ENCODE data around the gene AATK. TPM values are rescaled to one million over a fixed set of nuclear protein-coding genes. Genes with fewer than 3 reads are reported as not detected.

The AATK gene
- polyA plus RNA-seq, 1 of the 3 experiments (the other 2 are of a cell fraction) = 0.51 TPM

- H2AFZ ChIP-seq (ENCODE audit: low read depth) = no peak overlapping the region
- CTCF ChIA-PET = interaction anchor here (8.8 kb wide), 1 partner anchor 101 kb away, joined by 133 read pairs; the partner anchor contains the start of genes NDUFAF8 and TEPSIN
Measured at GRCh38 chr17:81138500-81138899, 27.5 kb downstream of the AATK start.

More at GRCh38 chr17:81138500-81138899, 27.5 kb downstream of the AATK start:
- POLR2A ChIA-PET = no interaction called here
- no peak overlapping the region for H3K4me2 ChIP-seq
- TF ChIP-seq SIN3A (IDR thresholded peaks at IDR 0.05; ENCODE audit: borderline replicate concordance, low read depth, low read length) = no peak
- no peak for TF ChIP-seq TCF12 (IDR thresholded peaks at IDR 0.05)
- TF ChIP-seq MXI1 (IDR thresholded peaks at IDR 0.05; ENCODE audit: low read depth, low read length) = no peak
- TF ChIP-seq PBX3 (IDR thresholded peaks at IDR 0.05) = no peak
- TF ChIP-seq ZBTB33 (IDR thresholded peaks at IDR 0.05; ENCODE audit: borderline replicate concordance, low read depth) = no peak
- TF ChIP-seq USF1 (IDR thresholded peaks at IDR 0.05; ENCODE audit: borderline replicate concordance, low read depth) = no peak
- no peak for TF ChIP-seq RAD21 (IDR thresholded peaks at IDR 0.05; ENCODE audit: low read length)
- no peak for TF ChIP-seq EP300 (IDR thresholded peaks at IDR 0.05; ENCODE audit: borderline replicate concordance in 1 of 2, low read depth in 1 of 2, low read length in 1 of 2)
- no peak for TF ChIP-seq USF2 (IDR thresholded peaks at IDR 0.05; ENCODE audit: borderline replicate concordance, low read depth, low read length)
- TF ChIP-seq FOXJ3 (CRISPR knock-in tag; IDR thresholded peaks at IDR 0.05) = no peak
- TF ChIP-seq MEF2A (IDR thresholded peaks at IDR 0.05; ENCODE audit: borderline replicate concordance, low read depth) = no peak
- no peak for TF ChIP-seq GABPA (IDR thresholded peaks at IDR 0.05; ENCODE audit: low read depth)
- no peaks in the 10 kb centered on the region for H3K79me2 ChIP-seq (ENCODE audit: insufficient read depth)
- 90% methylated on average over 25 of the region's 25 CpGs for WGBS (ENCODE audit: low lambda C conversion rate)
- H4K20me1 ChIP-seq (ENCODE audit: insufficient read depth) = no peaks in the 10 kb centered on the region
- H3K9ac ChIP-seq = no peak overlapping the region
- H3K9me3 ChIP-seq = no peaks in the 10 kb centered on the region
- H3K27me3 ChIP-seq (ENCODE audit: insufficient read depth) = no peaks in the 10 kb centered on the region
- no peak overlapping the region for H3K27ac ChIP-seq (ENCODE audit: low read depth in 2 of 2, low read length in 1 of 2)
- DNase-seq = no peak
- H3K36me3 ChIP-seq (replicated peaks in 1 of 2; ENCODE audit: control insufficient read depth in 1 of 2, insufficient read depth in 2 of 2, low read length in 1 of 2) = no peaks in the 10 kb centered on the region
- no peaks in the 10 kb centered on the region for H3K9me2 ChIP-seq
- H3K4me3 ChIP-seq (ENCODE audit: low read depth in 2 of 2, low read length in 1 of 2) = no peak overlapping the region
- H3F3A ChIP-seq (replicated peaks; ENCODE audit: insufficient read depth) = peaks cover 12% of the 10 kb centered on the region
- H3K4me1 ChIP-seq (ENCODE audit: control insufficient read depth in 1 of 2, insufficient read depth in 2 of 2, low read depth in 1 of 2, low read length in 1 of 2) = peaks cover 0 to 7% of the 10 kb centered on the region in 2 experiments; a peak in 1 of 4 replicates
